A673 (cell line): ENCODE data around the gene GP5.

ENCODE experiments used
- EZH2 ChIP-seq: fragments of 200-600 bp; sonication (generic); IDR thresholded peaks from 2 replicates; pipeline ENCODE4 v1.6.1; 2017; ENCODE audit warnings: borderline replicate concordance, low read depth, mild to moderate bottlenecking, mixed read lengths, antibody characterized with exemption, low read length; ENCODE audit not compliant: poor library complexity, severe bottlenecking
- TF ChIP-seq, protein P1 (sequence below): fragments of 300-800, 200-600 bp; sonication (generic); conservative IDR thresholded peaks from 2 replicates; pipeline ENCODE4 v1.5.1; 2017; ENCODE audit warnings: low read depth, mild to moderate bottlenecking, antibody characterized with exemption, low read length, moderate library complexity, mixed read lengths

DNA sequence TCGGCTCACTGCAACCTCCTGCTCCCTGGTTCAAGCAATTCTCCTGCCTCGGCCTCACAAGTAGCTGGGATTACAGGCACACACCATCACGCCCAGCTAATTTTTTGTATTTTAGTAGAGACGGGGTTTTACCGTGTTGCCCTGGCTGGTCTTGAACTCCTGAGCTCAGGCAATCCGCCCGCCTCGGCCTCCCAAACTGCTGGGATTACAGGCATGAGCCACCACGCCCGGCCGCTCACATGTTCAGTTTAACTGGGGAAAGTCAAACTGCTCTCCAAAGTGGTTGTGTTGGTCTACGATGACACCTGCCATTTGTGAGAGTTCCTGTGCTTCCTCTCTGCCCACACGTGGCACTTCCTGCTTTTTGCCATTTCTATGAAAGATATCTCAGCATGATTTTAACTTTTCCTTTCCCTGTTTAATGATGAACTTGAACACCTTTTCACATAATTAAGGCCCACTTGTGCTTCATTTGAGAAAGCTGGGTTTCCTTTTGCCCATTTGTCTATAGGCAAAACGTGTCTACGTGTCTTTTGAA lies 877 bp upstream of the GP5 start:
- TF ChIP-seq, protein P1, sequence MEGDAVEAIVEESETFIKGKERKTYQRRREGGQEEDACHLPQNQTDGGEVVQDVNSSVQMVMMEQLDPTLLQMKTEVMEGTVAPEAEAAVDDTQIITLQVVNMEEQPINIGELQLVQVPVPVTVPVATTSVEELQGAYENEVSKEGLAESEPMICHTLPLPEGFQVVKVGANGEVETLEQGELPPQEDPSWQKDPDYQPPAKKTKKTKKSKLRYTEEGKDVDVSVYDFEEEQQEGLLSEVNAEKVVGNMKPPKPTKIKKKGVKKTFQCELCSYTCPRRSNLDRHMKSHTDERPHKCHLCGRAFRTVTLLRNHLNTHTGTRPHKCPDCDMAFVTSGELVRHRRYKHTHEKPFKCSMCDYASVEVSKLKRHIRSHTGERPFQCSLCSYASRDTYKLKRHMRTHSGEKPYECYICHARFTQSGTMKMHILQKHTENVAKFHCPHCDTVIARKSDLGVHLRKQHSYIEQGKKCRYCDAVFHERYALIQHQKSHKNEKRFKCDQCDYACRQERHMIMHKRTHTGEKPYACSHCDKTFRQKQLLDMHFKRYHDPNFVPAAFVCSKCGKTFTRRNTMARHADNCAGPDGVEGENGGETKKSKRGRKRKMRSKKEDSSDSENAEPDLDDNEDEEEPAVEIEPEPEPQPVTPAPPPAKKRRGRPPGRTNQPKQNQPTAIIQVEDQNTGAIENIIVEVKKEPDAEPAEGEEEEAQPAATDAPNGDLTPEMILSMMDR: no peak
- no peak for TF ChIP-seq EZH2
